Ovary (tissue), 9 donors: ENCODE results near the gene PPP4R3A. TPM values are rescaled to one million over a fixed set of nuclear protein-coding genes. Genes with fewer than 3 reads are reported as not detected.

Experiments used
- DNase-seq, 5 donors: peaks; one replicate each; pipeline ENCODE4 v3.0.0-alpha.2; 2019 to 2020
- H3K27ac ChIP-seq, 2 donors: fragments of 200-600 bp; one replicate each; pipeline versions ENCODE4 v1.5.1 to v1.8.0; 2019 to 2022
- H3K27me3 ChIP-seq: fragments of 200-600 bp; one replicate; pipeline ENCODE4 v1.8.0; 2022
- H3K36me3 ChIP-seq: fragments of 200-600 bp; sonication (generic); one replicate; pipeline ENCODE4 v1.5.1; 2019
- H3K4me1 ChIP-seq: one replicate; pipeline ENCODE4 v1.8.1; 2013; ENCODE audit warnings: mild to moderate bottlenecking, moderate library complexity; ENCODE audit not compliant: insufficient read depth
- H3K4me3 ChIP-seq: fragments of 200-600 bp; sonication (generic); one replicate; pipeline ENCODE4 v1.5.1; 2017
- H3K9me3 ChIP-seq, 2 donors: fragments of 200-600 bp in 1 of 2; sonication (generic) in 1 of 2; one replicate each; pipeline versions ENCODE4 v1.5.1 to v1.8.1; 2013 to 2019; ENCODE audit warnings: mild to moderate bottlenecking in 1 of 2, moderate library complexity in 1 of 2
- CTCF ChIP-seq, 3 donors: fragments of 450-650 bp in 2 of 3; fragments of 200-600 bp in 1 of 3; IDR thresholded peaks; one replicate each; pipeline versions ENCODE4 v1.5.1 to v1.8.0; 2016 to 2022; ENCODE audit warnings: antibody characterized with exemption in 3 of 3, mild to moderate bottlenecking in 1 of 3
- EP300 ChIP-seq: sonication (generic); formaldehyde crosslinking; IDR thresholded peaks from one replicate; pipeline ENCODE4 v1.6.1; 2017; ENCODE audit warnings: antibody characterized with exemption
- POLR2A ChIP-seq: fragments of 450-650 bp; IDR thresholded peaks from one replicate; pipeline ENCODE4 v1.6.1; 2017; ENCODE audit warnings: antibody characterized with exemption, mild to moderate bottlenecking, moderate library complexity
- WGBS, 3 donors: extraction: QIAGEN DNeasy Blood & Tissue Kit in 1 of 3; methylation state at CpG; one replicate each; pipeline versions ENCODE4 v1.1.5 to v1.1.7; 2013 to 2017; 5-methylcytosine and 5-hydroxymethylcytosine counted together
- intact Hi-C, 4 donors: fragments of 100-400 bp; cut with DNase I; formaldehyde crosslinking; loops; one replicate each; pipeline versions ENCODE4 v1.11.0 to v1.15.1; 2022 to 2023
- polyA plus RNA-seq, 2 donors: library from polyadenylated mRNA; stranded (reverse); fragments of 200-250 nt in 1 of 2; fragments of 350-450 nt in 1 of 2; fragmentation: Illumina TruSeq in 1 of 2; extraction: RNeasy Lipid Tissue Mini Kit (QIAGEN cat#74804) in 1 of 2; gene quantifications; one replicate each; pipeline ENCODE4 v1.2.3, GENCODE V29; 2013 to 2014
- total RNA-seq, 7 donors: library from RNA; depleted of rRNA in 2 of 7; stranded (reverse); fragments of >200 nt in 2 of 7; fragmentation: NEBNext Ultra II Directional in 3 of 7; extraction: Animal tissue kit (Norgen Biotek cat#: 25700) in 3 of 7; gene quantifications; one replicate each; pipeline versions ENCODE4 v1.1.0 to v1.2.4, GENCODE V29; 2016 to 2023
- donor health status: DM: no; HTN: no; CAD: no; lungs with moderate emphysema.
- donor health status: DM: no; HTN: no; CAD: no.
- donor health status: Bipolar disorder and iron deficiency.
- donor health status: DM: yes; HTN: yes; CAD: no.
- donor health status: DM: no; HTN: no; CAD: no.
- donor health status: DM: yes; HTN: yes; CAD: no.

PPP4R3A gene
- total and polyA plus RNA-seq, 9 donors, result 50.0 to 86.3 (median 65.1) TPM

GRCh38 chr14:91509083-91509877 is 830 bp downstream of the PPP4R3A start:
- Histone ChIP-seq H3K27me3 (no peaks in the 10 kb centered on the region), H3K9me3 (no peaks in the 10 kb centered on the region), H3K27ac (peak overlapping the region; percentile 94 to 97), H3K36me3 (no peaks in the 10 kb centered on the region), H3K4me3 (peak overlapping the region; percentile 86), H3K4me1 (peaks cover 9% of the 10 kb centered on the region)
- TF ChIP-seq CTCF (IDR thresholded peaks at IDR 0.05) (no peak), EP300 (no peak), POLR2A (no peak)
- 0 to 1% (median 0%) methylated on average over 49 to 71 of the region's 71 CpGs for WGBS, 3 donors
- DNase-seq, result peak; percentile 32 to 67 (median 56)
- intact Hi-C loops, result no loop called here

- 0 to 6% (median 4%) methylated on average over 2 of the region's 2 CpGs for WGBS, 3 donors
- Histone ChIP-seq H3K27me3 (no peaks in the 10 kb centered on the region), H3K27ac (no peak overlapping the region), H3K9me3 (no peaks in the 10 kb centered on the region), H3K4me3 (peak overlapping the region; percentile 86), H3K4me1 (peaks cover 9% of the 10 kb centered on the region), H3K36me3 (no peaks in the 10 kb centered on the region)
- DNase-seq, result no peak
- intact Hi-C loops, result no loop called here
- TF ChIP-seq EP300 (no peak), POLR2A (no peak), CTCF (IDR thresholded peaks at IDR 0.05) (no peak)
These were observed 2.0 kb downstream of the PPP4R3A start for GRCh38 chr14:91508105-91508504.

- Histone ChIP-seq H3K4me1 (peaks cover 14% of the 10 kb centered on the region), H3K4me3 (no peak overlapping the region), H3K9me3 (no peaks in the 10 kb centered on the region), H3K27me3 (no peaks in the 10 kb centered on the region), H3K36me3 (no peaks in the 10 kb centered on the region), H3K27ac (no peak overlapping the region)
- TF ChIP-seq EP300 (no peak), POLR2A (no peak), CTCF (IDR thresholded peaks at IDR 0.05) (no peak)
- DNase-seq, result no peak
- 92 to 93% (median 92%) methylated on average over 4 of the region's 4 CpGs for WGBS, 3 donors
- intact Hi-C loops, result no loop called here
These were observed 3.9 kb downstream of the PPP4R3A start for GRCh38 chr14:91506226-91506625.

- WGBS, 3 donors, result 75 to 83% (median 79%) methylated on average over 4 of the region's 4 CpGs
- no peak overlapping the region for H3K27ac ChIP-seq
- H3K9me3 ChIP-seq, result no peaks in the 10 kb centered on the region
- no peak for DNase-seq
- peaks cover 18% of the 10 kb centered on the region for H3K4me1 ChIP-seq
- TF ChIP-seq POLR2A, result no peak
- TF ChIP-seq EP300, result no peak
- no peak for TF ChIP-seq CTCF (IDR thresholded peaks at IDR 0.05)
- intact Hi-C loops, result no loop called here
- no peaks in the 10 kb centered on the region for H3K36me3 ChIP-seq
- no peaks in the 10 kb centered on the region for H3K27me3 ChIP-seq
- H3K4me3 ChIP-seq, result no peak overlapping the region
These were observed 7.1 kb downstream of the PPP4R3A start for GRCh38 chr14:91503000-91503504.
